Lower lobe of right lung (tissue), 2 donors: ENCODE data around the gene AK8. TPM values are rescaled to one million over a fixed set of nuclear protein-coding genes. Genes with fewer than 3 reads are reported as not detected.

Experiments used
- ATAC-seq, 2 donors: fragments of 200-7000 bp; cut with Tn5 transposase; one replicate each; pipeline ENCODE4 v1.9.1; 2020 to 2022; ENCODE audit warnings: mild to moderate bottlenecking in 2 of 2, moderate library complexity in 2 of 2
- DNase-seq: peaks from one replicate; pipeline ENCODE4 v3.0.0-alpha.2; 2020
- H3K27ac ChIP-seq: fragments of 200-600 bp; one replicate; pipeline ENCODE4 v1.8.0; 2022
- H3K27me3 ChIP-seq: fragments of 200-600 bp; one replicate; pipeline ENCODE4 v1.8.0; 2022; ENCODE audit warnings: low read depth
- H3K36me3 ChIP-seq: fragments of 200-600 bp; one replicate; pipeline ENCODE4 v1.8.0; 2022; ENCODE audit warnings: mild to moderate bottlenecking
- H3K4me1 ChIP-seq: fragments of 200-600 bp; one replicate; pipeline ENCODE4 v1.8.0; 2022
- H3K4me3 ChIP-seq: fragments of 200-600 bp; one replicate; pipeline ENCODE4 v1.8.0; 2022; ENCODE audit warnings: mild to moderate bottlenecking
- H3K9me3 ChIP-seq: fragments of 200-600 bp; one replicate; pipeline ENCODE4 v1.8.0; 2022
- intact Hi-C: fragments of 100-400 bp; cut with DNase I; formaldehyde crosslinking; loops from one replicate; pipeline ENCODE4 v1.11.0; 2022
- total RNA-seq: library from RNA; stranded (reverse); fragmentation: NEBNext Ultra II Directional; extraction: Animal tissue kit (Norgen Biotek cat#: 25700); gene quantifications from one replicate; pipeline ENCODE4 v1.2.1, GENCODE V29; 2021
- TF ChIP-seq, protein P1 (sequence below): fragments of 200-600 bp; IDR thresholded peaks from one replicate; pipeline ENCODE4 v1.8.0; 2022; ENCODE audit warnings: antibody characterized with exemption, mild to moderate bottlenecking
- donor health status: DM: no; HTN: yes; CAD: no; lungs with severe emphysema.

Gene AK8
- total RNA-seq, 1 donor from 2014 or later: 6.1 TPM

DNA sequence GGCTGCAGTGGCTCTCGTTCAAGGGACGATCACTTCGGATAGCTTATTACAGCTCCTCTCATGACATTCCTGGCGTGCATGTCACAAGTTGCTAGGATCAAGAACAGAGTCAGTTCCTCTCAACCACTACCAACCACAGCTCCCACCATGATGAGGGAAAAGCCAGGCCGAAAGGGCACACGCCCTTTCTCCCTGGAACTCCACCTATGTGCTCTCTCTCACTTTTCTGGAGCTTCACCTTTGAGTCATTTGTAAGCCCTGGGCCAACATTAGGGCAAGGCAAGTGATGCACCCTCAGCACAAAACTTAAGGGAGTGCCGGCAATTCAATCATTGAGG is 2.2 kb upstream of the AK8 start:
- TF ChIP-seq, protein P1, sequence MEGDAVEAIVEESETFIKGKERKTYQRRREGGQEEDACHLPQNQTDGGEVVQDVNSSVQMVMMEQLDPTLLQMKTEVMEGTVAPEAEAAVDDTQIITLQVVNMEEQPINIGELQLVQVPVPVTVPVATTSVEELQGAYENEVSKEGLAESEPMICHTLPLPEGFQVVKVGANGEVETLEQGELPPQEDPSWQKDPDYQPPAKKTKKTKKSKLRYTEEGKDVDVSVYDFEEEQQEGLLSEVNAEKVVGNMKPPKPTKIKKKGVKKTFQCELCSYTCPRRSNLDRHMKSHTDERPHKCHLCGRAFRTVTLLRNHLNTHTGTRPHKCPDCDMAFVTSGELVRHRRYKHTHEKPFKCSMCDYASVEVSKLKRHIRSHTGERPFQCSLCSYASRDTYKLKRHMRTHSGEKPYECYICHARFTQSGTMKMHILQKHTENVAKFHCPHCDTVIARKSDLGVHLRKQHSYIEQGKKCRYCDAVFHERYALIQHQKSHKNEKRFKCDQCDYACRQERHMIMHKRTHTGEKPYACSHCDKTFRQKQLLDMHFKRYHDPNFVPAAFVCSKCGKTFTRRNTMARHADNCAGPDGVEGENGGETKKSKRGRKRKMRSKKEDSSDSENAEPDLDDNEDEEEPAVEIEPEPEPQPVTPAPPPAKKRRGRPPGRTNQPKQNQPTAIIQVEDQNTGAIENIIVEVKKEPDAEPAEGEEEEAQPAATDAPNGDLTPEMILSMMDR: no peak
- ATAC-seq (no peak), DNase-seq (no peak)
- intact Hi-C loops: no loop called here
- H3K27me3 ChIP-seq: no peaks in the 10 kb centered on the region
- peaks cover 13% of the 10 kb centered on the region for H3K4me1 ChIP-seq
- no peak overlapping the region for H3K27ac ChIP-seq
- no peaks in the 10 kb centered on the region for H3K36me3 ChIP-seq
- H3K9me3 ChIP-seq: no peaks in the 10 kb centered on the region
- no peak overlapping the region for H3K4me3 ChIP-seq

DNA sequence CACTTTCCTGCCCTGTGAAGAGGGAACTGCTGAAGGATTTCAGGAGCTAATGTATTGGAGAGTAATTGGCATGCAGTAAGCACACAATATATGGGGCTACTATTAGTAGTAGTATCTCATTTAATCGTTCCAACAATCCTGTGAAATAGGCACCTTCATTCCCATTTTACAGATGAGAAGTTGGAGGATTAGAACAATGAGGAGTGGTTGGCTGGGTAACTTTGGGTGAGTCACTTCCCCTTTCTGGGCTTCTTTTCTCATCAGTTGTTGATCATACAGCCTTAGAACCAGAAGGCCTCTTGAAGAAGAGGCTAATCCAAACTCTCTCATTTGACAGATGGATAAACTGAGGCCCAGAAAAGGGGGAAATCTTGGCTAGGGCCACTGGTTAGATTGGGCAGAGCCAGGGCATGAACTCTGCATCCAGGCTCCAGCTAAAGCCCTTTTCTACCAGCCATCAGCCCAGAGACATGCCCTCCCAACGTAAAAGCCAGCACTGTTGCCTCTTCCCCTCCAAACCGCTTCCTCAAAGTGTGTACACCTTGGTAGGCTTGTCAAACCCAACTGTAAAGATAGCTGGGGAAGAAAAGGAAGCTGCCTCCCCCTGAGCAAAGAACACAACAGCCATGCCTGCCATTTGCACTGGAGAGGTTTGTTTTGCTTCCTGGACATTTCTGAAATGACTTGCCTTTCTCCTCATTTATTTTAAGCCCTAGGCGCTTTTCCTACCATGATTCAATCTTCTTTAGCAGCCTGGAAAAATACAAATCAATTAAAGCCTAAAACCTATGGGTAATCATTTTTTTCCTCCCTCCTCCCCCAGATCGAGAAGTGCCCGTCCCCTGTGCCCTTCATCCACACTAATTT is 1.6 kb upstream of the AK8 start:
- H3K36me3 ChIP-seq: no peaks in the 10 kb centered on the region
- DNase-seq (no peak), ATAC-seq (no peak)
- H3K9me3 ChIP-seq: no peaks in the 10 kb centered on the region
- peak overlapping the region; percentile 85 for H3K27ac ChIP-seq
- TF ChIP-seq, protein P1: no peak
- intact Hi-C loops: no loop called here
- peak overlapping the region; percentile 89 for H3K4me3 ChIP-seq
- no peaks in the 10 kb centered on the region for H3K27me3 ChIP-seq
- peaks cover 13% of the 10 kb centered on the region for H3K4me1 ChIP-seq

DNA sequence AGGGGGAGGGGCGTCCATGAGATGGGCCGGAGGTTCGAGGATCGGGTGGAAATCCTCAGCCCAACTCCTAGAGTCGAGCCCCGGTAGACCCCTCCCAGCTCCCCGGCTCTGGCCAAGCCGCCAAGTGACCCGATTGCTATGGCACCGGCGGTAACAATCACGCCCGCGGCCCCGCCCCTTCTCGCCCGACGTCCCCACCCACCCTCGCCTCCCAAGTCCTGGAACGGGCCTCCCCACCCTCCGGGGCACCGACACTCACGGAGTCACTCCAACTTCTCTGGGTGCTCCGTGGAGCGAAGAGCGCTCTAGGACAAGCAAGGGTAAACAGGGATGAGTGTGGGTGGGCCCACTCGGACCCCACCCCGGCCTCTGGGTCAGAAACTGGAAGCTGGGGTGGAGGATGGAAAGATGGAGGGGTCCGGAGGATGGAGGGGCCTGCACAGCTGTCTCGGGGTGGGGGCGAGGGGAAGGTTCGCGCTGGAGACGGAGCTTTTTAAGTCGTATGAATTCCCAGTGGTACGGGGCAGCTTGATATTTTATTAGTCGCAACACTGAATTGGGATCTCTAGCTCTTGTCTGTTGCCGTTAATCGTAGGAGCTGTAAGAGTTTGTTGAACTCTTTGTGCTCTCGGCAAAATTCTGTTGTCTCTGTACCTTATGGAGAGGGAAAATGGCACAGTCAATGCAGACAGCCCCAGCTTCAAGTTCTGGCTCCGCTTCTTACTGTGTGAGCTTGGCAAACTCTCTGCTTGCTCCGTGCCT is 792 bp upstream of the AK8 start, which contains the start of gene SPACA9:
SPACA9 (plus strand) TSS at position 204 of the 762 bp plus-strand sequence. CDS start 5,050 bp downstream, outside the sequence.
- H3K9me3 ChIP-seq: no peaks in the 10 kb centered on the region
- intact Hi-C loops: no loop called here
- ATAC-seq: peak; percentile 90 to 95

DNA sequence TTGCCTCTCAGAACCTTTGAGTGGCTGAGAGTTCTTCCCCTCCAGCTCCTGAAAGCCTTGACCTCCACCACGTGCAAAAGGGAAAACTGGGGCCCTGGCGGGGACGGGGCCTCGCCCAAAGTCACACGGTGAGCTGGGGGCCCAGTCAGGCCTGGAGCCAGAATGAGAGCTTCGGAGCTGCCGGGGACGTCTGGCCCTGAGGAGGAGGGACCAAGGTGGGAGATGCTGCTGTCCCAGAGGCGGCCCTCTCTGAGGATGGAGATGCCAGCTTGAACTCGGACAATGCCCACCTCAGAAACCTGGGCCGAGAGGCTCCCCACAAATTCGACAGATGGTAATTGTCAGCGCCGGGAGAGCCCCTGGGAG is 643 bp downstream of the AK8 start:
- ATAC-seq: no peak

More for the DNA sequence above, 792 bp upstream of the AK8 start, which contains the start of gene SPACA9:
- Histone ChIP-seq H3K36me3 (no peaks in the 10 kb centered on the region), H3K27ac (peak within 1 kb of the TSS; percentile 85), H3K4me1 (peaks cover 13% of the 10 kb centered on the region), H3K4me3 (peak within 1 kb of the TSS; percentile 89), H3K27me3 (no peaks in the 10 kb centered on the region)
- peak; percentile 85 for DNase-seq
- TF ChIP-seq, protein P1: no peak

DNA sequence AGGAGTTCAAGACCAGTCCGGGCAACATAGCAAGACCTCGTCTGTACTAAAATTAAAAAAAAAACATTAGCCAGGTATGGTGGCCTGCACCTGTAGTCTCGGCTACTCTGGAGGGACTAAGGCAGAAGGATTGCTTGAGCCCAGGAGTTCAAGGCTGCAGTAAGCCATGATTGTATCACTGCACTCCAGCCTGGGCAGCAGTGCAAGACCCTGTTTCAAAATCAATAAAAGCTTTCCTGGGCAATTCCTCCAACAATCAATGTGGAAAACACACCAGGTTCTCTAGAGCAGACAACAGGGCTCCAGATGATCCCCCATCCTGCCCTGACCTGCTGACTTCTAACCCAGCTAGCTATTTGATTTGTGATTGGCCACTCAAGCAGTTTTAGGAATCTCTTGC is 1.2 kb downstream of the AK8 start:
- DNase-seq (no peak), ATAC-seq (no peak)
- intact Hi-C loops: no loop called here
- Histone ChIP-seq H3K27me3 (no peaks in the 10 kb centered on the region), H3K9me3 (no peaks in the 10 kb centered on the region), H3K4me3 (no peak overlapping the region), H3K36me3 (no peaks in the 10 kb centered on the region), H3K27ac (no peak overlapping the region), H3K4me1 (peaks cover 13% of the 10 kb centered on the region)
- TF ChIP-seq, protein P1: no peak

More for the DNA sequence above, 643 bp downstream of the AK8 start:
- Histone ChIP-seq H3K4me1 (peaks cover 13% of the 10 kb centered on the region), H3K36me3 (no peaks in the 10 kb centered on the region), H3K4me3 (peak overlapping the region; percentile 89), H3K27ac (peak overlapping the region; percentile 85), H3K27me3 (no peaks in the 10 kb centered on the region), H3K9me3 (no peaks in the 10 kb centered on the region)
- TF ChIP-seq, protein P1: no peak
- DNase-seq: no peak
- intact Hi-C loops: no loop called here
